ENCODE results near the gene SLC2A9.

SLC2A9 gene

GRCh38 chr4:9942139-9942538, 79.2 kb downstream of the SLC2A9 start:
- H3K27me3 ChIP-seq (ENCODE audit: insufficient read depth, low read length, poor library complexity) = no peaks in the 10 kb centered on the region
- no peak overlapping the region for H2BK120ac ChIP-seq (ENCODE audit: low read depth, low read length)
- H3K4me2 ChIP-seq (ENCODE audit: low read length) = no peak overlapping the region
- H3K4me1 ChIP-seq (ENCODE audit: control insufficient read depth, low read depth, low read length) = no peaks in the 10 kb centered on the region
- no peak overlapping the region for H3K4ac ChIP-seq (ENCODE audit: low read depth, low read length)
- H2AK5ac ChIP-seq (ENCODE audit: low read length) = no peak overlapping the region
- no peaks in the 10 kb centered on the region for H3K79me2 ChIP-seq (ENCODE audit: control insufficient read depth, insufficient read depth, low read length)
- H2BK5ac ChIP-seq (ENCODE audit: low read length) = no peak overlapping the region
- H3K4me3 ChIP-seq (ENCODE audit: low read length) = no peak overlapping the region
- H3K36me3 ChIP-seq (ENCODE audit: control insufficient read depth, insufficient read depth, low read length) = no peaks in the 10 kb centered on the region
- H3K23ac ChIP-seq (ENCODE audit: low read length) = no peak overlapping the region
- no peak overlapping the region for H2BK15ac ChIP-seq (replicated peaks; ENCODE audit: low read depth)
- no peak for DNase-seq
- H3K18ac ChIP-seq (ENCODE audit: low read length) = no peak overlapping the region
- H4K8ac ChIP-seq (ENCODE audit: low read depth, low read length) = no peak overlapping the region
- no CpG with 5 or more reads among the region's 5 CpGs for WGBS (ENCODE audit: extremely low coverage, insufficient coverage, low lambda C conversion rate)
- no peak overlapping the region for H3K56ac ChIP-seq (ENCODE audit: low read length)
- H3K9ac ChIP-seq (ENCODE audit: low read length) = no peak overlapping the region
- no peak overlapping the region for H4K5ac ChIP-seq (ENCODE audit: low read length)
- no peaks in the 10 kb centered on the region for H3K79me1 ChIP-seq (ENCODE audit: low read length)
- no peak overlapping the region for H3K27ac ChIP-seq (ENCODE audit: low read depth, low read length)

DNA sequence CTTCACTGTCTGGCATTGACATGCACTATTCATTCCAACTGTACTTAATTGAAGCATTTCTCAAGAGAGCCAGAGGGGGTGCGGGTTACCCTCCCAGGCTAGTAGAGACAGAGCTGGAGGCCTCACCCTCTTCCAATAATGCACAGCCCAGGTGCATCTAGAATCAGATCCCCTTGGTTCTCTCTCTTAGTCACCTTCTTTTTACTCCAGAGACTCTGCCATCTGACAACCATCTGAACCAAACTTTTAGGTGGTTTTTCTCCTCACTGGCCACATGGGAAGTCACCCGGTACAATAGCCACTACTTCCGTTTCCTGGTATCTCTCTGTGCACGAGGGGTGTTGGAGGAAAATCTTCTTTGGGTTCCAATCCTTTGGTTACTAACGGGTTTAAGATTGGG, 81.3 kb downstream of the SLC2A9 start:
- no peak overlapping the region for H4K5ac ChIP-seq (ENCODE audit: low read length)
- H2BK120ac ChIP-seq (ENCODE audit: low read depth, low read length) = no peak overlapping the region
- no peak overlapping the region for H2AK5ac ChIP-seq (ENCODE audit: low read length)
- H3K27me3 ChIP-seq (ENCODE audit: insufficient read depth, low read length, poor library complexity) = no peaks in the 10 kb centered on the region
- no peak overlapping the region for H3K4me3 ChIP-seq (ENCODE audit: low read length)
- H2BK5ac ChIP-seq (ENCODE audit: low read length) = no peak overlapping the region
- no peak overlapping the region for H3K23ac ChIP-seq (ENCODE audit: low read length)
- no peak overlapping the region for H4K8ac ChIP-seq (ENCODE audit: low read depth, low read length)
- no peak overlapping the region for H3K27ac ChIP-seq (ENCODE audit: low read depth, low read length)
- no peak overlapping the region for H3K56ac ChIP-seq (ENCODE audit: low read length)
- no peaks in the 10 kb centered on the region for H3K4me1 ChIP-seq (ENCODE audit: control insufficient read depth, low read depth, low read length)
- H3K9ac ChIP-seq (ENCODE audit: low read length) = no peak overlapping the region
- no peaks in the 10 kb centered on the region for H3K79me2 ChIP-seq (ENCODE audit: control insufficient read depth, insufficient read depth, low read length)
- no peaks in the 10 kb centered on the region for H3K36me3 ChIP-seq (ENCODE audit: control insufficient read depth, insufficient read depth, low read length)
- H3K4ac ChIP-seq (ENCODE audit: low read depth, low read length) = no peak overlapping the region
- H3K18ac ChIP-seq (ENCODE audit: low read length) = no peak overlapping the region
- no peaks in the 10 kb centered on the region for H3K79me1 ChIP-seq (ENCODE audit: low read length)
- no CpG with 5 or more reads among the region's 5 CpGs for WGBS (ENCODE audit: extremely low coverage, insufficient coverage, low lambda C conversion rate)
- H3K4me2 ChIP-seq (ENCODE audit: low read length) = no peak overlapping the region
- H2BK15ac ChIP-seq (replicated peaks; ENCODE audit: low read depth) = no peak overlapping the region
- DNase-seq = no peak

DNA sequence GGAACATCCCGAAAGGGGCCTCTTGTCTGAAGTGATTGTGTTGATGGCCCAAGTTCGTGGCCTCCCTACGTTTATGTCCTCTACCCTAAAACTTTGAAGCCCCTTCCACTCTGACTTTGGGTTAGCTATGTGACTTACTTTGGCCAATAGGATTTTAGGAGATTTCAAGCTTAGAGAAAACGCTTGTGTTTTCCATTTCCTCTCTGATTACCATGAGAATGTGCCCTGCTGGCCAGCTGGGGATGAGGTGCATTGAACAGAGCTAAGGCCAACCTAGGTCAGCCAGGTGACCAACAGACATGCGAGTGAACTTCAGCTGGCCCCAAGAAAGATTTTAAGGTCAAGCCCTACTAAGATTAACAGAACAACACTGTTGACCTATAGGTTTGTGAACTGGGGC, 82.4 kb downstream of the SLC2A9 start:
- no peak for DNase-seq
- WGBS (ENCODE audit: extremely low coverage, insufficient coverage, low lambda C conversion rate) = no CpG with 5 or more reads among the region's 5 CpGs
- no peak overlapping the region for H3K27ac ChIP-seq (ENCODE audit: low read depth, low read length)
- no peak overlapping the region for H2AK5ac ChIP-seq (ENCODE audit: low read length)
- H3K18ac ChIP-seq (ENCODE audit: low read length) = no peak overlapping the region
- no peaks in the 10 kb centered on the region for H3K79me1 ChIP-seq (ENCODE audit: low read length)
- H3K36me3 ChIP-seq (ENCODE audit: control insufficient read depth, insufficient read depth, low read length) = no peaks in the 10 kb centered on the region
- H3K4me2 ChIP-seq (ENCODE audit: low read length) = no peak overlapping the region
- H3K4me3 ChIP-seq (ENCODE audit: low read length) = no peak overlapping the region
- no peaks in the 10 kb centered on the region for H3K4me1 ChIP-seq (ENCODE audit: control insufficient read depth, low read depth, low read length)
- no peak overlapping the region for H4K8ac ChIP-seq (ENCODE audit: low read depth, low read length)
- H2BK15ac ChIP-seq (replicated peaks; ENCODE audit: low read depth) = no peak overlapping the region
- no peaks in the 10 kb centered on the region for H3K27me3 ChIP-seq (ENCODE audit: insufficient read depth, low read length, poor library complexity)
- no peak overlapping the region for H4K5ac ChIP-seq (ENCODE audit: low read length)
- no peak overlapping the region for H2BK5ac ChIP-seq (ENCODE audit: low read length)
- H3K79me2 ChIP-seq (ENCODE audit: control insufficient read depth, insufficient read depth, low read length) = no peaks in the 10 kb centered on the region
- no peak overlapping the region for H3K23ac ChIP-seq (ENCODE audit: low read length)
- no peak overlapping the region for H3K4ac ChIP-seq (ENCODE audit: low read depth, low read length)
- H3K9ac ChIP-seq (ENCODE audit: low read length) = no peak overlapping the region
- no peak overlapping the region for H3K56ac ChIP-seq (ENCODE audit: low read length)
- no peak overlapping the region for H2BK120ac ChIP-seq (ENCODE audit: low read depth, low read length)

DNA sequence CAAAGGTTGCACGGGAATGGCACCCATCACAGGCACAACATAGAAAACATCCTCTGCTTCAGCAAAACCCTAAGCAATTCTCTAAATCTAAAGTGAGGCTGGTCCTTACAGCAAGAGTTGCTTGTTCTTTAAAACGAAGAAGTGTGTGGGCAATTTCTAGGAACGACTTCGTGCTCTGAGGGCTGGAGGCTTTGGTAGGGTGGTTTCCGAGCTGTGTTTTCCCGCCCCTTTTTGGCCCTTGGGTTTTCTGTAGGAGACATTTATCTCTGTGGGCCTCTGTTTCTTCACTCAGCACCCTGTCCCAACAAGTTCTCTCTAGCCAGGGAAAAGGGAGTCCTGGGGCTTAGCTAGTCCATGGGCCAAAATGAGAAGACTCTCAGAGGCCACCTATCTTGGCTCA, 84.2 kb downstream of the SLC2A9 start:
- H2BK5ac ChIP-seq (ENCODE audit: low read length) = no peak overlapping the region
- H2BK120ac ChIP-seq (ENCODE audit: low read depth, low read length) = no peak overlapping the region
- no peak overlapping the region for H2BK15ac ChIP-seq (replicated peaks; ENCODE audit: low read depth)
- WGBS (ENCODE audit: extremely low coverage, insufficient coverage, low lambda C conversion rate) = no CpG with 5 or more reads among the region's 6 CpGs
- H3K79me1 ChIP-seq (ENCODE audit: low read length) = no peaks in the 10 kb centered on the region
- H3K23ac ChIP-seq (ENCODE audit: low read length) = no peak overlapping the region
- no peak for DNase-seq
- no peak overlapping the region for H3K18ac ChIP-seq (ENCODE audit: low read length)
- H3K36me3 ChIP-seq (ENCODE audit: control insufficient read depth, insufficient read depth, low read length) = no peaks in the 10 kb centered on the region
- H4K5ac ChIP-seq (ENCODE audit: low read length) = no peak overlapping the region
- H2AK5ac ChIP-seq (ENCODE audit: low read length) = no peak overlapping the region
- no peaks in the 10 kb centered on the region for H3K79me2 ChIP-seq (ENCODE audit: control insufficient read depth, insufficient read depth, low read length)
- no peak overlapping the region for H3K9ac ChIP-seq (ENCODE audit: low read length)
- H3K27ac ChIP-seq (ENCODE audit: low read depth, low read length) = no peak overlapping the region
- no peak overlapping the region for H3K4me2 ChIP-seq (ENCODE audit: low read length)
- H3K56ac ChIP-seq (ENCODE audit: low read length) = no peak overlapping the region
- H4K8ac ChIP-seq (ENCODE audit: low read depth, low read length) = no peak overlapping the region
- no peak overlapping the region for H3K4me3 ChIP-seq (ENCODE audit: low read length)
- no peaks in the 10 kb centered on the region for H3K27me3 ChIP-seq (ENCODE audit: insufficient read depth, low read length, poor library complexity)
- no peak overlapping the region for H3K4ac ChIP-seq (ENCODE audit: low read depth, low read length)
- no peaks in the 10 kb centered on the region for H3K4me1 ChIP-seq (ENCODE audit: control insufficient read depth, low read depth, low read length)

- Histone ChIP-seq H3K18ac (ENCODE audit: low read length) (no peak overlapping the region), H3K36me3 (ENCODE audit: control insufficient read depth, insufficient read depth, low read length) (no peaks in the 10 kb centered on the region), H3K4me2 (ENCODE audit: low read length) (no peak overlapping the region), H3K79me1 (ENCODE audit: low read length) (no peaks in the 10 kb centered on the region), H2BK15ac (replicated peaks; ENCODE audit: low read depth) (no peak overlapping the region), H4K8ac (ENCODE audit: low read depth, low read length) (no peak overlapping the region), H3K56ac (ENCODE audit: low read length) (no peak overlapping the region), H3K23ac (ENCODE audit: low read length) (no peak overlapping the region), H3K9ac (ENCODE audit: low read length) (no peak overlapping the region), H4K5ac (ENCODE audit: low read length) (no peak overlapping the region), H2BK120ac (ENCODE audit: low read depth, low read length) (no peak overlapping the region), H2BK5ac (ENCODE audit: low read length) (no peak overlapping the region), H3K27ac (ENCODE audit: low read depth, low read length) (no peak overlapping the region), H2AK5ac (ENCODE audit: low read length) (no peak overlapping the region), H3K79me2 (ENCODE audit: control insufficient read depth, insufficient read depth, low read length) (no peaks in the 10 kb centered on the region), H3K4me1 (ENCODE audit: control insufficient read depth, low read depth, low read length) (no peaks in the 10 kb centered on the region), H3K4ac (ENCODE audit: low read depth, low read length) (no peak overlapping the region), H3K4me3 (ENCODE audit: low read length) (no peak overlapping the region), H3K27me3 (ENCODE audit: insufficient read depth, low read length, poor library complexity) (no peaks in the 10 kb centered on the region)
- WGBS (ENCODE audit: extremely low coverage, insufficient coverage, low lambda C conversion rate) = no CpG with 5 or more reads among the region's 5 CpGs
- DNase-seq = no peak
These were observed 85.1 kb downstream of the SLC2A9 start for GRCh38 chr4:9936129-9936644.

- no peak overlapping the region for H2BK120ac ChIP-seq (ENCODE audit: low read depth, low read length)
- H3K27ac ChIP-seq (ENCODE audit: low read depth, low read length) = no peak overlapping the region
- no CpG with 5 or more reads among the region's 1 CpG for WGBS (ENCODE audit: extremely low coverage, insufficient coverage, low lambda C conversion rate)
- no peak overlapping the region for H2AK5ac ChIP-seq (ENCODE audit: low read length)
- H3K4me3 ChIP-seq (ENCODE audit: low read length) = no peak overlapping the region
- no peaks in the 10 kb centered on the region for H3K36me3 ChIP-seq (ENCODE audit: control insufficient read depth, insufficient read depth, low read length)
- DNase-seq = no peak
- no peak overlapping the region for H3K4ac ChIP-seq (ENCODE audit: low read depth, low read length)
- H2BK15ac ChIP-seq (replicated peaks; ENCODE audit: low read depth) = no peak overlapping the region
- H3K4me1 ChIP-seq (ENCODE audit: control insufficient read depth, low read depth, low read length) = no peaks in the 10 kb centered on the region
- no peak overlapping the region for H3K56ac ChIP-seq (ENCODE audit: low read length)
- no peak overlapping the region for H3K9ac ChIP-seq (ENCODE audit: low read length)
- H3K27me3 ChIP-seq (ENCODE audit: insufficient read depth, low read length, poor library complexity) = no peaks in the 10 kb centered on the region
- H3K4me2 ChIP-seq (ENCODE audit: low read length) = no peak overlapping the region
- no peak overlapping the region for H3K23ac ChIP-seq (ENCODE audit: low read length)
- H2BK5ac ChIP-seq (ENCODE audit: low read length) = no peak overlapping the region
- H4K8ac ChIP-seq (ENCODE audit: low read depth, low read length) = no peak overlapping the region
- no peak overlapping the region for H4K5ac ChIP-seq (ENCODE audit: low read length)
- H3K79me1 ChIP-seq (ENCODE audit: low read length) = no peaks in the 10 kb centered on the region
- no peak overlapping the region for H3K18ac ChIP-seq (ENCODE audit: low read length)
- H3K79me2 ChIP-seq (ENCODE audit: control insufficient read depth, insufficient read depth, low read length) = no peaks in the 10 kb centered on the region
These were observed 87.3 kb downstream of the SLC2A9 start for GRCh38 chr4:9933956-9934355.
